ENCODE results near the gene TACC2. TPM values are rescaled to one million over a fixed set of nuclear protein-coding genes. Genes with fewer than 3 reads are reported as not detected.

Gene TACC2
- total and polyA plus RNA-seq, 9 of the 15 experiments (the other 6 are each of a cell fraction or from before 2014, with no cell fraction given): under 0.01 to 0.35 (median 0.03) TPM; not detected in 6

DNA sequence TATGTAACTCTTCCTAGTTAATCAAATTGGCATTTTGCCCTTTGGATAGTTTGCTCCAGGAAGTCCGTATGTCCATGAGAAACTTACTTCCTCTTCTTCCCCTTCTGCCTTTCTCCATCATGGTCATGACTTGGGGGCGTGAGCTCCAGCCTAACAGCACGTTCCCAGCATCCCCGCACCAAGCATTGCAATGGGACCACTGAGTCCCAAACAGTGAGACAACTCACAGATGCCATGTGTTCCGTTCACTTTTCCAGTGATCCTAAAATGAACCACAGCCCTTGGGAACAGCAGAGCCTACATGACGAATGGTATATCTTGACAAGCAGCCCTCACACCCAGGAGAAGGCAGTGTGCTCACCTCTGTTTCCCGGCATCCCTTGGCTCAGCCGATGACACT lies 292.8 kb downstream of the TACC2 start:
- no peaks in the 10 kb centered on the region for H3K9me3 ChIP-seq (replicated peaks; ENCODE audit: control insufficient read depth, insufficient read depth, low read depth, low read length)
- no peaks in the 10 kb centered on the region for H3K9me1 ChIP-seq (ENCODE audit: control insufficient read depth, insufficient read depth, low read length)
- no TSS peak for BruUV-seq (replicated peaks)
- in situ Hi-C loops (cut with MboI) (no loop called here), intact Hi-C loops (cut with micrococcal nuclease) (no loop called here)
- no peak overlapping the region for H3K4me3 ChIP-seq
- H4K20me1 ChIP-seq (replicated peaks; ENCODE audit: control insufficient read depth, insufficient read depth, low read length): no peaks in the 10 kb centered on the region; the same call in 1 of the 2 replicates
- no peak overlapping the region for H3K4me2 ChIP-seq (ENCODE audit: insufficient read depth, low read length)
- no peaks in the 10 kb centered on the region; a peak in 1 of 5 replicates for H3K27me3 ChIP-seq (ENCODE audit: control insufficient read depth in 2 of 2, insufficient read depth in 2 of 2, low read length in 2 of 2)
- POLR2A ChIA-PET: interaction anchor here (0.6 kb wide), 1 partner anchor 8 kb away, joined by 4 read pairs; no protein-coding TSS in a partner anchor
- no peaks in the 10 kb centered on the region for H3K79me2 ChIP-seq (ENCODE audit: control insufficient read depth, insufficient read depth, low read length)
- no peak for DNase-seq (ENCODE audit: extremely low read depth in 1 of 4, low spot score in 3 of 4)
- H3K36me3 ChIP-seq (ENCODE audit: control insufficient read depth, insufficient read depth, low read length): no peaks in the 10 kb centered on the region
- no peak for FAIRE-seq
- no peak for TF ChIP-seq GTF2F1 (IDR thresholded peaks at IDR 0.05; ENCODE audit: low read depth, low read length)
- TF ChIP-seq SRSF9 (IDR thresholded peaks at IDR 0.05; ENCODE audit: borderline replicate concordance, low read depth, low read length): no peak
- TF ChIP-seq, protein P1, sequence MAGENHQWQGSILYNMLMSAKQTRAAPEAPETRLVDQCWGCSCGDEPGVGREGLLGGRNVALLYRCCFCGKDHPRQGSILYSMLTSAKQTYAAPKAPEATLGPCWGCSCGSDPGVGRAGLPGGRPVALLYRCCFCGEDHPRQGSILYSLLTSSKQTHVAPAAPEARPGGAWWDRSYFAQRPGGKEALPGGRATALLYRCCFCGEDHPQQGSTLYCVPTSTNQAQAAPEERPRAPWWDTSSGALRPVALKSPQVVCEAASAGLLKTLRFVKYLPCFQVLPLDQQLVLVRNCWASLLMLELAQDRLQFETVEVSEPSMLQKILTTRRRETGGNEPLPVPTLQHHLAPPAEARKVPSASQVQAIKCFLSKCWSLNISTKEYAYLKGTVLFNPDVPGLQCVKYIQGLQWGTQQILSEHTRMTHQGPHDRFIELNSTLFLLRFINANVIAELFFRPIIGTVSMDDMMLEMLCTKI (IDR thresholded peaks at IDR 0.05; ENCODE audit: partially characterized antibody): no peak
- TF ChIP-seq ZNF324 (CRISPR knock-in tag; IDR thresholded peaks at IDR 0.05): no peak
- no peak for TF ChIP-seq NRF1 (conservative IDR thresholded peaks at IDR 0.05 in 1 of 2, IDR thresholded peaks at IDR 0.05 in 1 of 2)
- no peak for TF ChIP-seq ARNT (IDR thresholded peaks at IDR 0.05)
- no peak for TF ChIP-seq CHCHD3 (CRISPR knock-in tag; IDR thresholded peaks at IDR 0.05)
- no peak for TF ChIP-seq CCNT2 (IDR thresholded peaks at IDR 0.05; ENCODE audit: borderline replicate concordance, extremely low read depth, insufficient read length, low read depth, low read length)
- no peak for TF ChIP-seq MECOM (CRISPR knock-in tag; IDR thresholded peaks at IDR 0.05)
- TF ChIP-seq BRCA1 (IDR thresholded peaks at IDR 0.05): no peak
- no peak for TF ChIP-seq BRCA1 (CRISPR knock-in tag; IDR thresholded peaks at IDR 0.05)
- TF ChIP-seq GABPB2 (CRISPR knock-in tag; conservative IDR thresholded peaks at IDR 0.05): no peak
- TF ChIP-seq POLR2A (conservative IDR thresholded peaks at IDR 0.05): no peak
- TF ChIP-seq PHF8 (IDR thresholded peaks at IDR 0.05; ENCODE audit: borderline replicate concordance, low read length): no peak
- TF ChIP-seq CC2D1A (IDR thresholded peaks at IDR 0.05): no peak
- no peaks in the 10 kb centered on the region for H3K4me1 ChIP-seq (replicated peaks in 1 of 2; ENCODE audit: control insufficient read depth in 2 of 2, insufficient read depth in 2 of 2, low read length in 2 of 2)
- ATAC-seq: no peak
- no peak overlapping the region for H3K9ac ChIP-seq (ENCODE audit: insufficient read depth in 1 of 2, low read depth in 2 of 2, low read length in 2 of 2)
- CTCF ChIA-PET (ENCODE audit: low intra/inter-chr PET ratio): no interaction called here
- 2% methylated on average over 6 of the region's 8 CpGs for WGBS (ENCODE audit: insufficient coverage, low coverage, missing lambda C conversion rate)
- H2AFZ ChIP-seq (ENCODE audit: low read depth, low read length): no peak overlapping the region
- no peak overlapping the region for H3K27ac ChIP-seq (ENCODE audit: extremely low read depth, low read depth, low read length)
